Prostate gland (tissue), 2 donors: ENCODE measurements around the gene SMC5.

Source experiments
- CTCF ChIP-seq, 4 experiments: fragments of 200-600 bp in 2 of 4; fragments of 450-650 bp in 2 of 4; sonication (generic) in 2 of 4; IDR thresholded peaks; 1 replicate in 3 of 4; 2 replicates in 1 of 4; pipeline ENCODE4 v1.5.1; 2016 to 2019; ENCODE audit warnings: antibody characterized with exemption in 4 of 4, mild to moderate bottlenecking in 2 of 4, moderate library complexity in 2 of 4
- POLR2A ChIP-seq: fragments of 450-650 bp; IDR thresholded peaks from one replicate; pipeline ENCODE4 v1.6.1; 2016; ENCODE audit warnings: antibody characterized with exemption, mild to moderate bottlenecking
- POLR2AphosphoS5 ChIP-seq: sonication (generic); formaldehyde crosslinking; IDR thresholded peaks from one replicate; pipeline ENCODE4 v1.6.1; 2017; ENCODE audit warnings: antibody characterized with exemption

GRCh38 chr9:70347046-70347445 lies 88.3 kb downstream of the SMC5 start:
- TF ChIP-seq POLR2A (no peak), CTCF (IDR thresholded peaks at IDR 0.05) (no peak), POLR2AphosphoS5 (no peak)
